GM19452 (cell line): Measurements from ENCODE around the gene SPDYE16.
"Not testable (repeated sequence)": the region's sequence is repeated elsewhere in the genome, so short reads cannot be mapped to it uniquely, and the experiment has no call there.

Source experiments
- ATAC-seq: cut with Tn5 transposase; IDR thresholded peaks from one replicate; pipeline ENCODE4 v1.9.1; 2021; ENCODE audit not compliant: unreplicated experiment

The SPDYE16 gene

DNA sequence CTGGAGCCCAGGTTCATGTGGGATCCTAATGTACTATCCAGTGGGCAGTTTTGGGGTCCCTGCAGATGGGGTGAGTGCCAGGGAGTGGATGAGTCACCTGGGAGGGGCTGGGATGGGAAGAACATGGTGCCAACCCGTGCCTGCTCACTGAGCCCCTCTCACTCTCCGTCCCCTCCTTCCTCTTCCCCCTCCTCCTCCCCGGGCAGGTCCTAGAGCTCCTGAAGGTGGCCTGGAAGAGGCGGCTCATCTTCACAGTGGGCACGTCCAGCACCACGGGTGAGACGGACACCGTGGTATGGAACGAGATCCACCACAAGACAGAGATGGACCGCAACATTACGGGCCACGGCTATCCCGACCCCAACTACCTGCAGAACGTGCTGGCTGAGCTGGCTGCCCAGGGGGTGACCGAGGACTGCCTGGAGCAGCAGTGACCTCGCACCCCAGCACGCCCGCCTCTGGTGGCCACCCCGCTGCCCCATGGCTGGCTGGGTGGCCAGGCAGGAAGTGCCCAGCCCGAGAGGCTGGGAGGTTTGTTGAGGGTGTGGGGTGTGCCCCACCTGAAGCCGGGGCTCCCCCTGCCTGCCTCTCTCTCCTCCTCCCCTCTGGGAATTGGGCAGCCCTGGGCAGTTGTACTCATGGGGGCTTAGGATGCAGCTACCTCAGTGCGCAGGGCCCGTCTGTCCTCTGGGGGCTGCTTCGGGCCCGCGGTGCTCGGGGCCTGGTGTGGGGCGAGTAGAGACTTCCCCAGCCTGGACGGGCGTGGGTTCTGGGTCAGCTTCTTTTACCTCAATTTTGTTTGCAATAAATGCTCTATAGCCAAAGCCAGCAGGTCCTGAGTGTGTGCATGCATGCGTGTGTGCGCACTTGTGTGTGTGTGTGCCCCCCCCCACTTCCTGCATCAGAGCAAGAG lies 37.7 kb downstream of the SPDYE16 start:
- no peak for ATAC-seq

DNA sequence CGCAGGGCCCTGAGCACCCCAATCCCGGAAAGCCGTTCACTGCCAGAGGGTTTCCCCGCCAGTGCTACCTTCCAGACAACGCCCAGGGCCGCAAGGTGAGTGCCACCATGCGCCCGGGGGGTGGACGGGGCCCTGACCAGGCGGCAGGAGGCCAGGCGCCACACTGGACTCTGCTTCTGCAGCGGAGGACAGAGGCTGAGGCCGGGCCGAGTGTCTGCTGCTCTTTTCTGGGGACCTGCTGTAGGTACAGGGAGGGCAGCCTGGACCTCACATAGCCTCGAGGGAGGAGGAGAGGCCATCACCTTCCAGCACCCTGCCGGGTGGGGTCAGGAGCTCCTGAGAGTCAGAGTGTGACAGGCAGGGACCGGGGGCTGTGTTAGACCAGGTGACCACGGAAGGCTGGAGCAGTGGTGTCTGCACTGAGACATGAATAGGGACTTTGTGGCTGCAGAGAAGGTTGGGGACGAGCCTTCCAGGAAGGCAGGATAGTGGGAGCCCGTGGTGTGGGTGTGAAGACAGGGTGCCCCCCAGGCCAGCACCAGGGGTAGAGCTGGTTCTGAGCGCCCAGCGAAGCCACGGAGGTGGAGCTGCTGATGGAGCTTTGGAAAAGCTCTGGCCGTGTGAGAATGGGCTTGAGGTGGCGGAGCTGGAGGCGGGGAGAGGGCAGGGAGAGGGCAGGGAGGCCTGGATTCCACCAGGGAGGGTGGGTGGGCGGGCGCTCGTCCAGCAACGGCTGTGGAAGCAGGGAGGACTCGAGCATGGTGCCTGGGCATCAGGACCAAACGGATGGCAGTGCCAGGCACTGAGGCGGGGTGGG lies 38.5 kb downstream of the SPDYE16 start:
- not testable (repeated sequence) for ATAC-seq

DNA sequence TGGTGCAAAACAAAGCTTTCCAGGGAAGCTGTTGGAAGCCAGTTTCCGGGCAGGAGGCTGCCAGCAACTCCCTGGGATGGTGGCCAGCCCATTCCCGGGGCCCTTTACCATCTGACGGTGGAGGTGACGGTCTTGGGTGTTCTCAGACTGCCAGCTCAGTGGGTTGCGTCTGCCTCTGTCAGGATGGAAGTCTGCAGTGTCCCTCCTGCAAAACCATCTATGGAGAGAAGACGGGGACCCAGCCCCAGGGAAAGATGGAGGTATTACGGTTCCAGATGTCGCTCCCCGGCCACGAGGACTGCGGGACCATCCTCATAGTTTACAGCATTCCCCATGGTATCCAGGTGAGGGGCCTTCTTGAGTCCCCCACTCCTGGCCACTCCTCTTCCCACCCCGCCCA lies 39.9 kb downstream of the SPDYE16 start:
- ATAC-seq, result not testable (repeated sequence)

DNA sequence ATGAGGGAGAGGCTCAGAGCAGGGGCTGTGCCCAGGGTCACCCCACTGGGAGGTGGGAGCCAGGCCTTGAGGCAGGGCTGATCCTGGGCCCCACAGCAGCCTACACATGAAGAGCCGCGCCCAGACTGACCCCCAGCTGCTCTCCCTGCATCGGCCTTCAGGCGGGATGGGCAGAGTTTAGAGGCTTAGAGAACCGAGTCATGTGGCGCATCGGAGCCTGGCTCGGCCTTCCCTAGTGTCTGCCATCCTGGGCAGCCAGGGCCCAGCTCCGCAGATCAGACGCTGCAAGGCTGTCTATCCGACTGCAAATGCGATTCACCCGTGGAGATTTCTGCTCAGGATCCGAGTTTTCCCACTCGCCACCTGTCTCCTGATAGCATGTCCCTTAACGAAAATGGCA lies 40.3 kb downstream of the SPDYE16 start:
- ATAC-seq, result not testable (repeated sequence)

DNA sequence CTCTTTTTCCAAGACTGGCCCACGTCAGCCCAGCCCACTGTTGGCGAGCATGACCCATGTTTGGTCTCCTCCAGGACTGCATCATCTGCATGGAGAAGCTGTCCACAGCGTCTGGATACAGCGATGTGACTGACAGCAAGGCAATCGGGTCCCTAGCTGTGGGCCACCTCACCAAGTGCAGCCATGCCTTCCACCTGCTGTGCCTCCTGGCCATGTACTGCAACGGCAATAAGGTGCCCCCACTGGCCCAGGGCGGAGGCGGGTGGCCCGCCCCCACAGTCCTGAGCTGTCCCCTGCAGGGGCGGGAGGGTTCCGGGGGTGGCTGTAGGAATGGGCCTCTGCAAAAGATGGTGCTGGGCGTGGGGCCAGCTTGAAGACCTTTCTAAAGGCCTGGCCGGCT lies 40.9 kb downstream of the SPDYE16 start:
- ATAC-seq, result not testable (repeated sequence)

DNA sequence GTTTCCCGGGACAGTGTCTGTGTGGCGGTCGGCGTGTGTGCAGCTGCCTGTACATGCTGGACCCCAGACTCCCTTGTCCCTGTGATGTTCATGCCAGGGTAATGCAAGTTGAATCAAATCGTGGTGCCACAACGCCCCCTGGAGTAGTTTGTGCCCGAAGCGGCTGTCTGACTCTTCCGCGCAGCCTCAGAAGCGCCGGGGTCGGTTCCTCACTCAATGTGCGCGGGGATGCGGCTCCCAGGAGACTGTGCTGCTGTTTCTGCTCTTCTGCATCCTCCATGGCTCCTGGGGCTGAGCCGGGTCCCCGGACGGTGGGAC lies 43.2 kb downstream of the SPDYE16 start:
- ATAC-seq, result not testable (repeated sequence)

DNA sequence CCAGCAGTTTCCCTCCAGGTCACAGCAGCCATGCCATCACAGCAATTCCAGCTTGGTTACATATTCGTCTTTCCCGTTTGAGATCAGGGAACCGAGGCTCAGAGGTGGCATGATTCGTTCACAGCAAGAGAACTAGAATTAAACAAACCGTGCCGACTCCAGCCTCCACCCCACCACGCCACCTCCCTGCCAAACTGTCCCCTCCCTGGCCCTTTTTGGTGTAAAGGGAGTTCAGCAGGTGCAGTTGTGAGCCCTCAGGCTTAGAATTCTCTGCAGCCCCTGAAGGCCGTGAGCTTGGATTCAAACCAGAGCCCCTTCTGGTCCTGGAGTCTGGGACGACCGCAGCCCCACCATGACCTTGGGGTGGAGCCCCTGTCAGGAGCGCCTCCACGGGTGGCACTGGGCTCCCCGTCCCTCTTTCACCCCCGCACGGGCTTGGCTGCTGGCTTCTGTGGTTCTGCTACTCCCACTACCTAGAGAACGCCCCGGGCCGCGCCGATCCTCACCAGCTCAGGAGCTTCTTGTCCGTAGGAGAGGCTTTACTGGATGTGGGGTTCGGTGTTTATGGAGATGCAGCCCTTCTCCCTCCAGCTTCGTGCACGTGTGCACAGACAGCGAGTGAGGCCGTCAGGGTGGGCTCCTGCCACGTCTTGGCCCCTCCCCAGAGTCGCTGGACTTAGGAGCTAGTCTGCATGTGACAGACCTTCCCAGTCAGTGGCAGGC lies 43.7 kb downstream of the SPDYE16 start:
- not testable (repeated sequence) for ATAC-seq

DNA sequence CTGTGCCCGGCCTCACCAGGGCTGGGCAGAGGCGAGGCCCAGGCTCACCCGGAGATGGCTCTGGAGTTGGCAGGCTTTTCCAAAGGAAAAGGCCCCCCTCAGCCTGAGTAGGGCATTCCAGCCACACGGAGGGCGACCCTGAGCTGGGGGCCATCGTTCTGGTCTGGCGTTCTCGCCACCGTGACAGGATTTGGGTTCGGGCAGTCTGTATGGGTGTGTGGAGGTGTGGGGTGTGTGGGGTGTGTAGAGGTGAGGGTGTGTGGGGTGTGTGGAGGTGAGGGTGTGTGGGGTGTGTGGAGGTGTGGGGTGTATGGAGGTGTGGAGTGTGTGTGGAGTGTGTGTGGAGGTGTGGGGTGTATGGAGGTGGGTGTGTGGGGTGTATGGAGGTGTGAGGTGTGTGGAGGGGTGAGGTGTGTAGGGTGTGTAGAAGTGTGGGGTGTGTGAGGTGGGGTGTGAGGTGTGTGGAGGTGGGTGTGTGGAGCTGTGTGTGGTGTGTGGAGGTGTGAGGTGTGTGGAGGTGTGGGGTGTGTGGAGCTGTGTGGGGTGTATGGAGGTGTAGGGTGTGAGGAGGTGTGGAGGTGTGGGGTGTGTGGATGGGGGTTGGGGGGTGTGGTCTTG lies 44.4 kb downstream of the SPDYE16 start:
- ATAC-seq, result not testable (repeated sequence)

DNA sequence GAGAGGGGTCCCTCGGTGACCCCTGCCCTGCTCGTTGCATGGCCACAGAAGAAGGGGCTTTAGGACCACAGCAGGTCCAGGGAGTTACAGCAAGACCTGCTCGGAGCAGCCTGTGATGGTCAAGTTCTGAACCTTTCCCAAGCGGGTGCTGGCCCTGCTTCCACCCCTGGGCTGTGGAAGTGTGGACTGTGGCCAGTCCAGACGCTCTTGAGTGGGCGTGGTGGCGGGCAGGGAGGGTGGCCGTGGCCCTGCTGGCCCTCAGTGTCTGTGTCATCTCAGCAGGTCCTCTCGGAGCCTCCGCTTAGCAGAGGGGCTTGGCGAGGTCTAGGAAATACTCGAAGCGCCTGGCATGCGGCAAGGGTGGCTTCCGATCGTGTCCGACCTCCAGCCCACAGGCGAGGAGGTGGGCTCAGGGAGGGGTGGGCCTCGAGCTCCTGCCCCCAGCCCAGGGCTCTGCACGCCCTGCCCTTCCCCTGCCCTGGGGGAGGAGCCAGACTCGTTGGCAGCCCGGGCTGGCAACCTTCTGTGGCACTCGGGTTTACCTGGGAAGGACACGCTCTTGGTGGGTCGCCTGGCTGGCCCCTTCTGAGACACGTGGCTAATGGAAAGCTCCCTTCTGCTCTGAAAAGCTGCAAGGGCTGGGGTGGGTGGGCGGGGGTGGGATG lies 45.0 kb downstream of the SPDYE16 start:
- ATAC-seq, result not testable (repeated sequence)

DNA sequence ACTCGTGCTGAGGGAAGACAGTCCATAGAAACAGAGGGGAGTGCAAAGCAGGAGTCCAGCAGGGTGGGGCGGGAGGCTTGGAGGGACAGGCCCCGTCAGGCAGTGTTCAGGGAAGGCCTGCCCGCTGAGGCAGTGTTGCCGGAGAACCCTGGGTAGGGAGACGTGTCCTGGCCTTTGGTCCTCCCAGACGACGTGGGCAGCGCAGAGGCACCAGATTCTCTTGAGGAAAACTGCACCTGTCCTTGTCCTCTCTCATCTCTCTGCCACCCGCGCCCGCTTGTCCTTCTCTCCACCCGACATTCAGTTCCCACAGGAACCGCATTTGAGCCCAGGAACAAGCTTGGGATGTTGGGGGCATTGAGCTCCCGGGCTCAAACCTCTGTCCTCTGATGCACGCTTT lies 47.4 kb downstream of the SPDYE16 start:
- not testable (repeated sequence) for ATAC-seq

DNA sequence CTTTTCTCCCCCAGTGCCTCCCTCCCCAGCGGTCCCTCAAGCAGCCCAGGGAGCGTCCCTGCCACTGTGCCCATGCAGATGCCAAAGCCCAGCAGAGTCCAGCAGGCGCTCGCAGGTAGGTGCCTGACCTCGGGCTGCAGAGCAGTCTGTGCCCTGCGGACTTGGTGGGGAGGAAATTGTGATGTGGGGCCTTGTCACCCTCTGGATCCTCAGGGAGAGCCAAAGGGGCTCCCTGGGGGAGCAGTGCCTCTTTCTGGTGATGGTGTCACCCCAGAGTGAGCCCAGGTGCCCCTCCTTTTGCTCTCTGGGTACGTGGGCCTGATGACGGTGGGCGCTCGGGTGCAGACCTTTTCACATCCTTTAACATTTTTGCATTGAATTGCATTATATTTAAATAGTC lies 51.0 kb downstream of the SPDYE16 start:
- not testable (repeated sequence) for ATAC-seq

DNA sequence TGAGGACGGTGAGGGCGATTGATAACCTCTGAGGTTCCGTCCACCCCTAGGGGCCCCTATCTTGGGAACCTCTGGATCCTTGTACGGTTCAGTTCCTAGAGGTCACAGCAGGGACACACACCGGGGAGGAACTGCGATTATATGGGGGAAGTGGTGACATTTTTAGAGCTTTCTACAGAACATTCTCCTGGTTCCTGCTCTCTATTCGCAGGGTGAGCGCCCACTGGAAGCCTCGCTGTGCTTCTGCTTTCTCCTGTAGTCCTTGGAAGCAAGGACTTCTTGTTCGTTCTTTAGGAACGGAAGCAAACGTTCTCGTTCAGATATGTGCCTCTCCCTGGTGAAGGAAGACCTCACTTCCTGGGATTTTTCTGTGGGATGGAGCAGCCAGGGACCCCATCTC lies 55.1 kb downstream of the SPDYE16 start:
- not testable (repeated sequence) for ATAC-seq

DNA sequence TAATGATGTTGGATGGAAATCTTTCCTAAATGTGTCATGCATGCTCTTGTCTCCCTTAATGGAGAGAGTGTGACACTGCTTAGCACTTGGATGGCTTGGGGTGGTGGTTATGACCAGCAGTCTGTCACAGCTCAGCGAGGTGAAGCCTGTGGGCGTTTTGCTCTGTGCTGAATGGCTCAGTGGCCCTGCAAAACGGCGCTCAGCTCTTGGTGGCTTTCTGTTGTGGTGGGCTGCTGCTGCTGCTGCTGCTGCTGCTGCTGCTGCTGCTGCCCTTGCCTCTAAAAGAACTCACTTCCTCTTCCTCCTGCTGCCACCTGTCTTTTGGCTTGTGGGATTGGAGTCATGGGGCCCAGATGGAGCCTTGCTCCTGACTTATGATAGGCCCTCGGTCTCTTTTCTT lies 56.5 kb downstream of the SPDYE16 start:
- ATAC-seq, result peak; percentile 98

DNA sequence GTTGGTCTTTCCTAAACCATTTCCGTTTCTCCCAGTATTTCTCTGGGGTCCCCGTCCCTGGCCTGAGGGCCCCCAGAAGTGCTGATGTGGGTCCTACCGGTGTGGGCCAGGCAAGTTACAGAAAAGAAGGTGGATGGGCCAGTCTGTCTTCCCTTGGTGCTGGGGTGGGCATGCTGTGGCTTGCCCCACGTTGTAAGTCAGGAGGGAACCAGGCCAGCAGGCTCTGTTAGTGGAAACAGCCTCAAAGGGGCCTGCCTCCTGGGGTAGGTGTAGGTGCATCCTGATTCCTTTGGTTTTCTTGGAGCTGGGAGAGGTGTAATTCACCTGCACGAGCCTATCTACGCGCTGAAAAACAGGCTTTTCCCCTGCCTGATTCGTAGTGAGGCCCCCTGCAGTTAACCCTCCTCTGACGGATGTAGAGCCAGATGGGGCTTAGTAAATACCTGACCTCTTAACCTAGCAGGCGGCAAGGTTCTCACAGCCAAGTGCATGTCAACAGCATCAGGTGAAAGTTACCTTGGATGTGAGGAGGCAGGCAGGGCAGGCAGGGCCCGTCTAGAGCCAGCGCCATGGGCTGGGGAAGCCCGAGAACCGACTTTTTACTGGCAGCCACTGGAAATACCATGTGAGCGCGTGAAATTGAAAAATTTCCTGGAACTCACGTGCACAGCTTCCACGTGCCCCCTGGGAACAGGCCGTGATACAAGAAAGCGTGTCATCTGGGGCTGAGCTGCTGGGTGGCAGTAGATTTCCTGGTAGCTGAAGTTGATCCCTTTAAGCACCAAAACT lies 57.1 kb downstream of the SPDYE16 start:
- peak; percentile 4 for ATAC-seq

DNA sequence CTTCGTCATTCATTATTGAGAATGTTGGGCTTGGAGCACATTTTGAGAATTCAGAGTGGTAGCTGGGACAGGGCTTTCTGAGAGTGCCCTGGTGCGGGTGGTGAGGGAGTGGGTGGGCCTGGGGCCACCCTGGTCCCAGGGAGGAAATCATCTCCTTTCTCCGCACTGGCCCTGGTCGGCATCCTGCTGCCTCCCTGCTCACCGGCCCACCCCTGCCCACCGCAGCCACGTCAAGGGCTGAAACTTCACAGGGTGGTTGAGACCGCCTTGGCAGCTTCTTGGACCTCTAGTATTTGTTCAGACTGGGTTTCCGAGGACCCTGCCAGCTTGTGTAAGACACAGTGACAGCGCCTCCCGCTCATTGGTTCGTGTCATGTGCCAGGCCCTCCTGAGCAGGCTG lies 58.6 kb downstream of the SPDYE16 start:
- not testable (repeated sequence) for ATAC-seq

DNA sequence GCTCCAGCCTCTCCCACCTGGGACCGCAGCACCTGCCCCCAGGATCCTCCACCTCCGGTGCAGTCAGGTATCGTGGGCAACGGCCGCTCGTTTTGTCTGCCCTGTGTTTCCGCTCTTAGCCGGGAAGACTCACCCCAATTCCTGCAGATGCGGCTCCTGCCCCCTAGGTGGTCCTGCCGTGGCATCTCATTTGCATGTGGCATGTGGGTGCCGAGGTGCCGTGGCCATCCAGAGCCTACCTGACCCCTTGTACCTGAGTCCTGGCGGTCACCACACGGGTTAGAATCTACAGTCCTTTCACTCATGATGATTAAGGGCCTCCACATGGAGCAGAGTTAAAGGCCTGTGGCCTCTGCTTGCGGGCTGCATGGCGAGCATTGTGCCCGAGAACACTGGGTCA lies 60.0 kb downstream of the SPDYE16 start:
- not testable (repeated sequence) for ATAC-seq

DNA sequence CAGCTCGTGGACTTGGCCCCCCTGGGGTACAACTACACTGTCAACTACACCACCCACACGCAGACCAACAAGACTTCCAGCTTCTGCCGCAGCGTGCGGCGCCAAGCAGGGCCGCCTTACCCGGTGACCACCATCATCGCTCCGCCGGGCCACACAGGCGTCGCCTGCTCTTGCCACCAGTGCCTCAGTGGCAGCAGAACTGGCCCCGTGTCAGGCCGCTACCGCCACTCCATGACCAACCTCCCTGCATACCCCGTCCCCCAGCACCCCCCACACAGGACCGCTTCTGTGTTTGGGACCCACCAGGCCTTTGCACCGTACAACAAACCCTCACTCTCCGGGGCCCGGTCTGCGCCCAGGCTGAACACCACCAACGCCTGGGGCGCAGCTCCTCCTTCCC lies 60.4 kb downstream of the SPDYE16 start:
- not testable (repeated sequence) for ATAC-seq
